Measurements from ENCODE around the gene IGHMBP2.

GRCh38 chr11:68935516-68936357 lies 32.0 kb downstream of the IGHMBP2 start:
- no peak for TF ChIP-seq CTCF (conservative IDR thresholded peaks at IDR 0.05)
- no peak for TF ChIP-seq EZH2 (IDR thresholded peaks at IDR 0.05; ENCODE audit: low read depth)
